Measurements from ENCODE around the gene AMH. TPM values are rescaled to one million over a fixed set of nuclear protein-coding genes. Genes with fewer than 3 reads are reported as not detected.
A peak's percentile ranks its signal among the peaks of the same experiment; 100 is the strongest.
"Not testable (repeated sequence)": the region's sequence is repeated elsewhere in the genome, so short reads cannot be mapped to it uniquely, and the experiment has no call there.

AMH gene
- total and polyA plus RNA-seq, 4 experiments from 2014 or later: 7.5 to 12.7 TPM; not detected in 2

DNA sequence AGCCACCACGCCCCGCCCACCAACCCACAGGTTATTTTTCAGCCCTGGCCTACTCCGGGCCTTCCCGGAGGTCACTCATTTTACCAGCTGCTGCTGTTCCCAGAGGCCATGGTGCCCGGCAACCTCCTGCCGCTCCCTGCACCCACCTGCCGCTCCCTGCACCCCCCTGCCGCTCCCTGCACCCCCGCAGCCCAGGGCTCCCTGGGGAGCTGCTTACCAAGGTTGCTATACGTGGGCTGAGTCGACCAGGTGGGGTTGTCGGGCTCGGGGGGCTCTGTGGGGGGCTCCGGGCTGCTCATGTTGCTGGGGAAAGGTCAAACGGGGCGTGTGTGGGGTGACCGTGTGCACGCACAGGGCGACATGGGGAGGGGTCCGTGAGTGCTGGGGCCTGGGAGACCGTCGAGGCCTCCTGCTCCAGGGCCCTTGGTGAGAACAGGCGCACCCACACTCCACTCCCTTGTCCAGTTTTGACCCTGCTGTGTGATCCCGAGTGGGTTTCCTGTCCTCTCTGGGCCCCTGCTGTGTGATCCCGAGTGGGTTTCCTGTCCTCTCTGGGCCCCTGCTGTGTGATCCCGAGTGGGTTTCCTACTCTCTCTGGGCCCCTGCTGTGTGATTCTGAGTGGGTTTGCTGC is 31.6 kb downstream of the AMH start:
- Mint-ChIP-seq H3K36me3 (peaks cover 0 to 3% of the 10 kb centered on the region in 2 donors), H3K4me1 (peaks cover 5 to 23% (median 16%) of the 10 kb centered on the region in 4 donors), H3K4me3 (no peak overlapping the region), H3K27ac (peak overlapping the region in 1 of 7 donors; percentile 44), H3K27me3 (no peaks in the 10 kb centered on the region), H3K9me3 (no peaks in the 10 kb centered on the region)
- peak in 1 of 5 donors; percentile 42 for DNase-seq
- H3K36me3 ChIP-seq (ENCODE audit: insufficient read depth, low read length): no peaks in the 10 kb centered on the region
- H3K9me3 ChIP-seq (ENCODE audit: control insufficient read depth in 1 of 2, low read length in 2 of 2): no peaks in the 10 kb centered on the region
- H3K27ac ChIP-seq (ENCODE audit: low read depth, low read length): no peak overlapping the region
- H3K4me1 ChIP-seq (ENCODE audit: insufficient read depth, low read length): peaks cover 13% of the 10 kb centered on the region
- no peak overlapping the region for H3K4me3 ChIP-seq (ENCODE audit: low read length in 2 of 2)
- ChIA-PET POLR2A (ENCODE audit: partially characterized antibody) (interaction anchor here (0.9 kb wide), 1 partner anchor 10 kb away, joined by 3 read pairs; no protein-coding TSS in a partner anchor), CTCF (ENCODE audit: partially characterized antibody) (interaction anchor here (0.6 to 7.1 kb wide), 2 partner anchors 66 to 112 kb away, joined by 3 to 81 read pairs; no protein-coding TSS in a partner anchor)
- H3K27me3 ChIP-seq (ENCODE audit: insufficient read depth, low read length): no peaks in the 10 kb centered on the region
- intact Hi-C loops (cut with micrococcal nuclease): no loop called here

DNA sequence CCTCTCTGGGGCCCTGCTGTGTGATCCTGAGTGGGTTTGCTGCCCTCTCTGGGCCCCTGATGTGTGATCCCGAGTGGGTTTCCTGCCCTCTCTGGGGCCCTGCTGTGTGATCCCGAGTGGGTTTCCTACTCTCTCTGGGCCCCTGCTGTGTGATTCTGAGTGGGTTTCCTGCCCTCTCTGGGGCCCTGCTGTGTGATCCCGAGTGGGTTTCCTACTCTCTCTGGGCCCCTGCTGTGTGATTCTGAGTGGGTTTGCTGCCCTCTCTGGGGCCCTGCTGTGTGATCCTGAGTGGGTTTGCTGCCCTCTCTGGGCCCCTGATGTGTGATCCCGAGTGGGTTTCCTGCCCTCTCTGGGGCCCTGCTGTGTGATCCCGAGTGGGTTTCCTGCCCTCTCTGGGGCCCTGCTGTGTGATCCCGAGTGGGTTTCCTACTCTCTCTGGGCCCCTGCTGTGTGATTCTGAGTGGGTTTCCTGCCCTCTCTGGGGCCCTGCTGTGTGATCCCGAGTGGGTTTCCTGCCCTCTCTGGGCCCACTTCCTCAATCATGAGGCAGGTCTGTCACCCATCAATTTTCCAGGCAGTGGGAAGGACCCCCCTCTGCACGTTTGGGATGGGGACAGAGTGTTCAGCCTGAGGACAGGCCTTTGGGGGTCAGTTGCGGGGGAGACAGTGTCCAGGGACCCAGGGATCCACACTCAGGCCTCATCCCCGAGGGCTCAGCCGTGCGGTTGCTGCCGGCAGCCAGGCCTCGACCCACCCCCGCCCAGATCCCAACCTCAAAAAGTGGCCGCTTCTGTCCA is 32.3 kb downstream of the AMH start:
- H3K27ac ChIP-seq (ENCODE audit: low read depth, low read length); H3K27me3 ChIP-seq (ENCODE audit: insufficient read depth, low read length); H3K27me3 Mint-ChIP-seq; DNase-seq; H3K9me3 ChIP-seq (ENCODE audit: control insufficient read depth in 1 of 2, low read length in 2 of 2); H3K9me3 Mint-ChIP-seq; intact Hi-C loops (cut with micrococcal nuclease); H3K36me3 ChIP-seq (ENCODE audit: insufficient read depth, low read length); H3K4me3 ChIP-seq (ENCODE audit: low read length in 2 of 2); H3K36me3 Mint-ChIP-seq; CTCF ChIA-PET (ENCODE audit: partially characterized antibody): not testable (repeated sequence)
- Mint-ChIP-seq H3K4me1 (peaks cover 5 to 23% (median 16%) of the 10 kb centered on the region in 4 donors), H3K4me3 (peak overlapping the region in 5 of 8 donors; percentile 38 to 69 (median 54)), H3K27ac (peak overlapping the region in 2 of 7 donors; percentile 30 to 32)
- peaks cover 13% of the 10 kb centered on the region for H3K4me1 ChIP-seq (ENCODE audit: insufficient read depth, low read length)
- POLR2A ChIA-PET (ENCODE audit: partially characterized antibody): interaction anchor here (0.7 to 1.4 kb wide), 3 partner anchors 10 to 45 kb away, joined by 3 to 8 read pairs (median 4); partner anchors contain the start of gene PLEKHJ1

DNA sequence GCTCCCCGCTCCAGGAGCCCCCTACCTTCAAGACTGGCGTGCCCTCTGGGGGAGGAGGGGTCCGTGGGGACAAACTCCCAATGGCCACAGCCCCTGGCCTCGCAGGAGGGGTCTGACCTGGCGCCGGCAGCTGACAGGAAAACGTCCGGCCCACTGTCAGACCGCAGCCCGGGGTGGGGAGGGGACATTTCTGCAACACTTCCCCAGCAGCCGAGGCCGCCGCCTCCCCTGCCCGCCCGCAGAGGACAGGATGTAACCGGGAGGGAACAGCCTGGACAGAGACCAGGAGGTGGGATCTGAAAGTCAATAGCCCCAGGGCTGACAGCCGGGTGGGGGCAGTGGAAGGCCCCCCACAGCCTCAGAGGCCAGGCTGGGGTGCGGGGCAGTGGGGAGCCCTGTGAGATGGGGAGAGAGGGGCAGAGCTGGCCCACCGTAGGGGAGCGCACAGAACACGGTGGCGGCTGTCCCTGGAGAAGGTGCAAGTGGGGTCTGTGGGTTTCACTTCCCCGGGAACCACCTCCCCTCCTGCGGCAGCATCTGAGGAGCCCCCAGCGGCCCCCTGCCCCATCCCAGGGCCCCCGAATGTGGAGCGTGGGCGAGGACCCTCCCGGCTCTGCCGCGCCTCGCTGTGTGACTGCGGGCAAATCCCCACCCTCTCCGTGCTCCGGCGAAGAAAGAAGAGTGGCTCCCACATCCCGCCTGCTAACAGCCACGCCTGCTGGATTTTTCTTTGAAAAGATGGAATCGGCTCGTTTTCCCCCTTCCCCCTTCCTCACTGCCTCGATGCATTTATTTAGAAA is 33.1 kb downstream of the AMH start, which contains the start of gene PEAK3:
PEAK3 (minus strand) TSS at position 114 of the 800 bp plus-strand sequence. CDS start 1,244 bp downstream, outside the sequence.
- Histone ChIP-seq H3K36me3 (ENCODE audit: insufficient read depth, low read length) (no peaks in the 10 kb centered on the region), H3K4me1 (ENCODE audit: insufficient read depth, low read length) (peaks cover 13% of the 10 kb centered on the region), H3K9me3 (ENCODE audit: control insufficient read depth in 1 of 2, low read length in 2 of 2) (no peaks in the 10 kb centered on the region), H3K4me3 (ENCODE audit: low read length in 2 of 2) (no peak within 1 kb of the TSS), H3K27ac (ENCODE audit: low read depth, low read length) (no peak within 1 kb of the TSS), H3K27me3 (ENCODE audit: insufficient read depth, low read length) (no peaks in the 10 kb centered on the region)
- H3K27me3 Mint-ChIP-seq: no peaks in the 10 kb centered on the region
- peak within 1 kb of the TSS in 4 of 7 donors; percentile 32 to 77 (median 54) for H3K27ac Mint-ChIP-seq
- H3K36me3 Mint-ChIP-seq: peaks cover 0 to under 1% of the 10 kb centered on the region in 2 donors
- ChIA-PET POLR2A (ENCODE audit: partially characterized antibody) (interaction anchor here (0.6 to 1.4 kb wide), 7 partner anchors 11 to 247 kb away, joined by 3 to 8 read pairs (median 3); partner anchors contain the start of gene PLEKHJ1), CTCF (ENCODE audit: partially characterized antibody) (interaction anchor here (1.7 kb wide), 1 partner anchor 8 kb away, joined by 7 read pairs; no protein-coding TSS in a partner anchor)
- DNase-seq: peak in 1 of 5 donors; percentile 52
- H3K9me3 Mint-ChIP-seq: peaks cover 0 to 2% (median 0%) of the 10 kb centered on the region in 8 donors
- H3K4me3 Mint-ChIP-seq: peak within 1 kb of the TSS; percentile 31 to 76 (median 55)
- peaks cover 2 to 21% (median 13%) of the 10 kb centered on the region in 4 donors for H3K4me1 Mint-ChIP-seq
- intact Hi-C loops (cut with micrococcal nuclease): no loop called here

DNA sequence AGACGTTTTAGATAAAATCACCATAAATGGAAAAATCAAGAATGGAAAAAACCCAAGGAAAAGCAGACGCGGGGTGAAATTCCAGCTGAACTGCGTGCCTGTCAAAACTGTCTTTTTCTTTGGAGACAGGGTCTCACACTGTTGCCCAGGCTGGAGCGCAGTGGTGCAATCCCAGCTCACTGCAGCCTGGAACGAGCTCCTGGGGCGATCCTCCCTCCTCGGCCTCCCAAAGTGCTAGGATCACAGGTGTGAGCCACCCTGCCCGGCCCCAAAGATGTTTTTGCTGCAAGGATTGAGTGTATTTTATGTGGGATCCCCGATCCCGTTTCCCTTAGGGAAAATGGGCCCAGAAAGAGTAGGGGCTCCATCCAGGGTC is 33.7 kb downstream of the AMH start:
- H3K27ac Mint-ChIP-seq: peak overlapping the region in 3 of 7 donors; percentile 41 to 77 (median 68)
- H3K4me1 Mint-ChIP-seq: peaks cover 2 to 18% (median 12%) of the 10 kb centered on the region in 4 donors
- peaks cover 13% of the 10 kb centered on the region for H3K4me1 ChIP-seq (ENCODE audit: insufficient read depth, low read length)
- peaks cover 0 to 2% (median 0%) of the 10 kb centered on the region in 8 donors for H3K9me3 Mint-ChIP-seq
- peak in 1 of 5 donors; percentile 41 for DNase-seq
- no peaks in the 10 kb centered on the region for H3K9me3 ChIP-seq (ENCODE audit: control insufficient read depth in 1 of 2, low read length in 2 of 2)
- H3K36me3 Mint-ChIP-seq: no peaks in the 10 kb centered on the region
- no peak overlapping the region for H3K27ac ChIP-seq (ENCODE audit: low read depth, low read length)
- H3K27me3 Mint-ChIP-seq: no peaks in the 10 kb centered on the region
- CTCF ChIA-PET (ENCODE audit: partially characterized antibody): interaction anchor here (1.7 kb wide), 1 partner anchor 9 kb away, joined by 7 read pairs; no protein-coding TSS in a partner anchor
- H3K27me3 ChIP-seq (ENCODE audit: insufficient read depth, low read length): no peaks in the 10 kb centered on the region
- H3K36me3 ChIP-seq (ENCODE audit: insufficient read depth, low read length): no peaks in the 10 kb centered on the region
- intact Hi-C loops (cut with micrococcal nuclease): no loop called here
- peak overlapping the region in 7 of 8 donors; percentile 36 to 76 (median 52) for H3K4me3 Mint-ChIP-seq
- no peak overlapping the region for H3K4me3 ChIP-seq (ENCODE audit: low read length in 2 of 2)
- POLR2A ChIA-PET (ENCODE audit: partially characterized antibody): interaction anchor here (0.6 to 1.4 kb wide), 5 partner anchors 13 to 248 kb away, joined by 3 to 4 read pairs (median 3); no protein-coding TSS in a partner anchor

DNA sequence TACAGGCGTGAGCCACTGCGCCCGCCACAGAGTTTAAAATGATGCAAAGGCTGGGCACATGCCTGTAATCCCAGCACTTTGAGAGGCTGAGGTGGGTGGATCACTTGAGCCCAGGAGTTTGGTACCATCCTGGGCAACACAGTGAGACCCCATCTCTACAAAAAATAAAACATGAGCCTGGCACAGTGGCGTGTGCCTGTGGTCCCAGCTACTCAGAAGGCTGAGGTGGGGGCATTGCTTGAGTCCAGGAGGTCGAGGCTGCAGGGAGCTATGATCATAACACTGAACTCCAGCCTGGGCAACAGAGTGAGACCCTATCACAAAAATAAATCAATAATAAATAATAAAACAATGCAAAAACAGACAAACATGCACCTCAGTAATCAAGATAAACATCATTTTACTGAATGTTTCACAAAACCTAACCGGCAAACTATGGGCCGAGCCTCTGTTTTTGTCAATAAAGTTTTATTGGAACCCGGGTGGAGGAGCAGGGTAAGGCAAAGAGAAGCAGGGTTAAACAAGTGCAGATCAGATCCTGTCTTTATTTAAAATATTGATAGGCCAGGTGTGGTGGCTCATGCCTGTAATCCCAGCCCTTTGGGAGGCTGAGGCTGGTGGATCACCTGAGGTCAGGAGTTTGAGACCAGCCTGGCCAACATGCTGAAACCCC is 34.8 kb downstream of the AMH start:
- peaks cover 5 to 27% (median 18%) of the 10 kb centered on the region in 4 donors for H3K4me1 Mint-ChIP-seq
- H3K27ac Mint-ChIP-seq: peak overlapping the region in 2 of 7 donors; percentile 24 to 32
- H3K36me3 Mint-ChIP-seq: no peaks in the 10 kb centered on the region
- Histone ChIP-seq H3K9me3 (ENCODE audit: control insufficient read depth in 1 of 2, low read length in 2 of 2) (no peaks in the 10 kb centered on the region), H3K4me1 (ENCODE audit: insufficient read depth, low read length) (peaks cover 20% of the 10 kb centered on the region), H3K27ac (ENCODE audit: low read depth, low read length) (no peak overlapping the region), H3K27me3 (ENCODE audit: insufficient read depth, low read length) (no peaks in the 10 kb centered on the region), H3K4me3 (ENCODE audit: low read length in 2 of 2) (no peak overlapping the region), H3K36me3 (ENCODE audit: insufficient read depth, low read length) (no peaks in the 10 kb centered on the region)
- peaks cover 0 to 2% (median 0%) of the 10 kb centered on the region in 8 donors for H3K9me3 Mint-ChIP-seq
- ChIA-PET POLR2A (ENCODE audit: partially characterized antibody) (no interaction called here), CTCF (ENCODE audit: partially characterized antibody) (interaction anchor here (1.7 kb wide), 1 partner anchor 10 kb away, joined by 7 read pairs; no protein-coding TSS in a partner anchor)
- H3K27me3 Mint-ChIP-seq: peaks cover 0 to under 1% of the 10 kb centered on the region in 2 donors
- DNase-seq: peak in 1 of 5 donors; percentile 5
- H3K4me3 Mint-ChIP-seq: no peak overlapping the region
- intact Hi-C loops (cut with micrococcal nuclease): no loop called here

Data from CD4-positive, alpha-beta memory T cell (primary cell).